Keratinocyte (primary cell): ENCODE results near the gene NPRL2. TPM values are rescaled to one million over a fixed set of nuclear protein-coding genes. Genes with fewer than 3 reads are reported as not detected.

ENCODE experiments used
- DNase-seq: peaks from one replicate; pipeline ENCODE4 v3.0.0-alpha.2; 2011; ENCODE audit warnings: low read depth, missing footprints, low spot score
- FAIRE-seq: peaks from 2 replicates; lab custom pipeline; 2011; peaks lifted over from hg19 to GRCh38; lab: Jason Lieb, UNC
- H2AFZ ChIP-seq: 2 replicates; pipeline ENCODE4 v1.6.0; 2012; ENCODE audit warnings: low read length, control low read depth, inconsistent platforms; ENCODE audit not compliant: control insufficient read depth
- H3K27ac ChIP-seq: 2 replicates; pipeline ENCODE4 v1.5.1; 2011; ENCODE audit warnings: low read length; ENCODE audit not compliant: control insufficient read depth, insufficient read depth
- H3K27me3 ChIP-seq: 3 replicates; pipeline ENCODE4 v1.6.0; 2011; ENCODE audit warnings: low read length; ENCODE audit not compliant: control insufficient read depth, insufficient read depth; ENCODE audit errors: extremely low read depth
- H3K36me3 ChIP-seq, 2 experiments: 2 replicates in 1 of 2; 3 replicates in 1 of 2; pipeline ENCODE4 v1.5.1; 2011; ENCODE audit warnings: low read length in 2 of 2, mild to moderate bottlenecking in 1 of 2; ENCODE audit not compliant: control insufficient read depth in 2 of 2, insufficient read depth in 2 of 2; ENCODE audit errors: extremely low read depth in 1 of 2
- H3K4me1 ChIP-seq: 3 replicates; pipeline ENCODE4 v1.5.1; 2011; ENCODE audit warnings: low read length; ENCODE audit not compliant: control insufficient read depth, insufficient read depth; ENCODE audit errors: extremely low read depth
- H3K4me2 ChIP-seq: 3 replicates; pipeline ENCODE4 v1.6.0; 2011; ENCODE audit warnings: low read depth, low read length; ENCODE audit not compliant: control insufficient read depth, insufficient read depth; ENCODE audit errors: extremely low read depth
- H3K4me3 ChIP-seq, 3 experiments: fragments of 200-600 bp in 1 of 3; sonication (generic) in 1 of 3; 2 replicates in 2 of 3; 3 replicates in 1 of 3; pipeline ENCODE4 v1.5.1; 2011 to 2016; ENCODE audit warnings: low read length in 3 of 3, mild to moderate bottlenecking in 3 of 3, control low read depth in 2 of 3, inconsistent platforms in 1 of 3, low read depth in 1 of 3, mixed read lengths in 1 of 3, mixed run types in 1 of 3, moderate library complexity in 1 of 3; ENCODE audit not compliant: control insufficient read depth in 2 of 3, insufficient read depth in 2 of 3; ENCODE audit errors: extremely low read depth in 1 of 3
- H3K79me2 ChIP-seq: 2 replicates; pipeline ENCODE4 v1.6.0; 2012; ENCODE audit warnings: low read length; ENCODE audit not compliant: control insufficient read depth, insufficient read depth
- H3K9ac ChIP-seq: 3 replicates; pipeline ENCODE4 v1.6.0; 2011; ENCODE audit warnings: low read length; ENCODE audit not compliant: control insufficient read depth, insufficient read depth; ENCODE audit errors: extremely low read depth
- H3K9me1 ChIP-seq: 3 replicates; pipeline ENCODE4 v1.6.0; 2011; ENCODE audit warnings: low read length; ENCODE audit not compliant: control insufficient read depth, insufficient read depth; ENCODE audit errors: extremely low read depth
- H3K9me3 ChIP-seq: 2 replicates; pipeline ENCODE4 v1.5.1; 2012; ENCODE audit warnings: low read depth, low read length; ENCODE audit not compliant: control insufficient read depth
- H4K20me1 ChIP-seq: 3 replicates; pipeline ENCODE4 v1.6.0; 2011; ENCODE audit warnings: low read length; ENCODE audit not compliant: control insufficient read depth, insufficient read depth; ENCODE audit errors: extremely low read depth
- CTCF ChIP-seq, 3 experiments: IDR thresholded peaks in 1 of 3; conservative IDR thresholded peaks in 1 of 3; optimal IDR thresholded peaks in 1 of 3; 2 replicates in 2 of 3; 3 replicates in 1 of 3; pipeline versions ENCODE3 to v1.5.1; 2011; ENCODE audit warnings: low read length in 3 of 3, mild to moderate bottlenecking in 3 of 3, moderate library complexity in 2 of 3, control low read depth in 1 of 3, inconsistent platforms in 1 of 3; ENCODE audit not compliant: insufficient read depth in 2 of 3; ENCODE audit errors: extremely low read depth in 1 of 3
- EZH2 ChIP-seq: IDR thresholded peaks from one replicate; pipeline ENCODE4 v1.6.1; 2012; ENCODE audit warnings: inconsistent platforms, mild to moderate bottlenecking, low read length, moderate library complexity
- dilution Hi-C: fragments of 300-500 bp; cut with MboI; formaldehyde crosslinking; loops from one replicate; pipeline ENCODE4 v1.7.0; 2020; ENCODE audit warnings: low sequenced_read_pairs; ENCODE audit not compliant: extremely low pct_ligation_motif_present
- polyA plus RNA-seq, 5 experiments: library from polyadenylated mRNA; depleted of rRNA in 3 of 5; stranded (reverse) in 3 of 5; stranded (forward) in 1 of 5; unstranded in 1 of 5; fragments of >200 nt; gene quantifications; 1 replicate in 1 of 5; 2 replicates in 3 of 5; 3 replicates in 1 of 5; pipeline versions ENCODE4 v1.2.1 to v1.2.3, GENCODE V29; 2011 to 2012; ENCODE audit warnings: missing spikeins in 2 of 5, low read depth in 1 of 5, low replicate concordance in 1 of 5

Gene NPRL2
- polyA plus RNA-seq, 1 donor (not counting 4 experiments of a cell fraction or from before 2014, with no cell fraction given): 20.6 TPM

- H3K36me3 ChIP-seq: peaks cover 0 to 4% of the 10 kb centered on the region in 2 experiments
- H3K9me3 ChIP-seq: no peaks in the 10 kb centered on the region
- peak overlapping the region; percentile 13 to 67 (median 48) for H3K4me3 ChIP-seq
- H3K9ac ChIP-seq: peak overlapping the region; percentile 76
- no peak for FAIRE-seq
- TF ChIP-seq CTCF (optimal IDR thresholded peaks at IDR 0.05 in 1 of 3, IDR thresholded peaks at IDR 0.05 in 1 of 3, conservative IDR thresholded peaks at IDR 0.05 in 1 of 3; ENCODE audit: extremely low read depth in 1 of 3, insufficient read depth in 2 of 3, low read length in 3 of 3) (no peak), EZH2 (no peak)
- H3K9me1 ChIP-seq: peaks cover 4% of the 10 kb centered on the region
- H3K4me1 ChIP-seq: peaks cover 34% of the 10 kb centered on the region
- no peaks in the 10 kb centered on the region for H4K20me1 ChIP-seq
- no peak overlapping the region for H2AFZ ChIP-seq
- peaks cover 9% of the 10 kb centered on the region for H3K79me2 ChIP-seq
- peak overlapping the region; percentile 97 for H3K27ac ChIP-seq
- no peaks in the 10 kb centered on the region for H3K27me3 ChIP-seq
- dilution Hi-C loops: no loop called here
- peak overlapping the region; percentile 79 for H3K4me2 ChIP-seq
- DNase-seq: no peak
These were observed 51.0 kb downstream of the NPRL2 start for GRCh38 chr3:50299638-50299928.

GRCh38 chr3:50298836-50299637, 51.5 kb downstream of the NPRL2 start, which contains the start of the genes HYAL3 and NAA80:
HYAL3 (minus strand) TSS chr3:50299405; CDS start chr3:50295602, 3,803 bp downstream.
NAA80 (minus strand) TSS chr3:50299405; CDS start chr3:50297463, 1,942 bp downstream.
- Histone ChIP-seq H3K9ac (peak within 1 kb of the TSS; percentile 95), H3K79me2 (peaks cover 9% of the 10 kb centered on the region), H3K4me2 (peak within 1 kb of the TSS; percentile 94), H3K9me1 (peaks cover 3% of the 10 kb centered on the region), H4K20me1 (no peaks in the 10 kb centered on the region), H2AFZ (peak within 1 kb of the TSS; percentile 94), H3K4me1 (peaks cover 32% of the 10 kb centered on the region), H3K9me3 (no peaks in the 10 kb centered on the region), H3K27me3 (no peaks in the 10 kb centered on the region), H3K4me3 (peak within 1 kb of the TSS; percentile 76 to 97 (median 94)), H3K27ac (peak within 1 kb of the TSS; percentile 97), H3K36me3 (peaks cover 0 to 4% of the 10 kb centered on the region in 2 experiments)
- DNase-seq (peak; percentile 100), FAIRE-seq (no peak)
- dilution Hi-C loops: no loop called here
- TF ChIP-seq CTCF (optimal IDR thresholded peaks at IDR 0.05 in 1 of 3, IDR thresholded peaks at IDR 0.05 in 1 of 3, conservative IDR thresholded peaks at IDR 0.05 in 1 of 3; ENCODE audit: extremely low read depth in 1 of 3, insufficient read depth in 2 of 3, low read length in 3 of 3): peak in 2 of 3 experiments; percentile 41 to 48
- TF ChIP-seq EZH2: no peak
